H9 (cell line): ENCODE data around the gene CEP68. TPM values are rescaled to one million over a fixed set of nuclear protein-coding genes. Genes with fewer than 3 reads are reported as not detected.

Source experiments
- DNase-seq: peaks from one replicate; pipeline ENCODE4 v3.0.0-alpha.2; 2017
- H2AFZ ChIP-seq: one replicate; pipeline ENCODE4 v1.6.1; 2013; ENCODE audit warnings: mild to moderate bottlenecking, low read length, control low read depth, moderate library complexity
- H2AK5ac ChIP-seq: 2 replicates; pipeline ENCODE4 v1.6.1; 2013; ENCODE audit warnings: low read length, control low read depth, mixed read lengths; ENCODE audit not compliant: insufficient read length
- H2BK120ac ChIP-seq: one replicate; pipeline ENCODE4 v1.6.1; 2013; ENCODE audit warnings: low read depth, mild to moderate bottlenecking, low read length, control low read depth, inconsistent platforms; ENCODE audit not compliant: poor library complexity, severe bottlenecking
- H2BK12ac ChIP-seq: 2 replicates; pipeline ENCODE4 v1.6.1; 2013; ENCODE audit warnings: low read length, control low read depth, mixed read lengths, low read depth; ENCODE audit not compliant: insufficient read length
- H2BK15ac ChIP-seq: 2 replicates; pipeline ENCODE4 v1.6.1; 2013; ENCODE audit warnings: low read depth, low read length, control low read depth
- H2BK20ac ChIP-seq: one replicate; pipeline ENCODE4 v1.6.1; 2013; ENCODE audit warnings: low read depth, mild to moderate bottlenecking, low read length, control low read depth, inconsistent platforms; ENCODE audit not compliant: poor library complexity, severe bottlenecking
- H2BK5ac ChIP-seq: 2 replicates; pipeline ENCODE4 v1.6.1; 2013; ENCODE audit warnings: low read length, control low read depth, mixed read lengths; ENCODE audit not compliant: insufficient read length
- H3K14ac ChIP-seq: 2 replicates; pipeline ENCODE4 v1.6.1; 2013; ENCODE audit warnings: low read length, control low read depth; ENCODE audit not compliant: insufficient read depth
- H3K18ac ChIP-seq: 2 replicates; pipeline ENCODE4 v1.6.1; 2013; ENCODE audit warnings: low read depth, mild to moderate bottlenecking, mixed read lengths, low read length, control low read depth; ENCODE audit not compliant: insufficient read length
- H3K23ac ChIP-seq: 2 replicates; pipeline ENCODE4 v1.6.1; 2013; ENCODE audit warnings: low read length, control low read depth, mixed read lengths, low read depth; ENCODE audit not compliant: insufficient read length
- H3K23me2 ChIP-seq: 2 replicates; pipeline ENCODE4 v1.6.1; 2013; ENCODE audit warnings: low read depth, mild to moderate bottlenecking, mixed read lengths, low read length, control low read depth; ENCODE audit not compliant: insufficient read length, poor library complexity, severe bottlenecking
- H3K27ac ChIP-seq: 2 replicates; pipeline ENCODE4 v1.5.1; 2013; ENCODE audit warnings: low read length, control low read depth, mixed read lengths, low read depth; ENCODE audit not compliant: insufficient read length
- H3K27me3 ChIP-seq: 2 replicates; pipeline ENCODE4 v1.6.1; 2013; ENCODE audit warnings: low read length, control low read depth, inconsistent platforms; ENCODE audit not compliant: insufficient read depth
- H3K4ac ChIP-seq: 2 replicates; pipeline ENCODE4 v1.6.1; 2013; ENCODE audit warnings: low read depth, mild to moderate bottlenecking, control low read depth, inconsistent platforms, low read length, moderate library complexity
- H3K4me1 ChIP-seq: 2 replicates; pipeline ENCODE4 v1.6.1; 2013; ENCODE audit warnings: low read length, control low read depth, inconsistent platforms; ENCODE audit not compliant: insufficient read depth
- H3K4me2 ChIP-seq: 2 replicates; pipeline ENCODE4 v1.6.1; 2013; ENCODE audit warnings: low read length, control low read depth, mixed read lengths; ENCODE audit not compliant: insufficient read length, insufficient read depth
- H3K56ac ChIP-seq: 2 replicates; pipeline ENCODE4 v1.6.1; 2013; ENCODE audit warnings: low read depth, mild to moderate bottlenecking, mixed read lengths, low read length, control low read depth; ENCODE audit not compliant: insufficient read length
- H3K79me1 ChIP-seq: 2 replicates; pipeline ENCODE4 v1.6.1; 2013; ENCODE audit warnings: low read depth, mild to moderate bottlenecking, moderate library complexity, low read length, control low read depth, inconsistent platforms; ENCODE audit not compliant: insufficient read depth, poor library complexity, severe bottlenecking
- H3K79me2 ChIP-seq: 2 replicates; pipeline ENCODE4 v1.6.1; 2013; ENCODE audit warnings: low read length, control low read depth, inconsistent platforms; ENCODE audit not compliant: insufficient read depth
- H3K9ac ChIP-seq: 2 replicates; pipeline ENCODE4 v1.6.1; 2013; ENCODE audit warnings: low read length, control low read depth, mixed read lengths; ENCODE audit not compliant: insufficient read length; ENCODE audit errors: extremely low read depth
- H3K9me3 ChIP-seq: one replicate; pipeline ENCODE4 v1.6.1; 2013; ENCODE audit warnings: low read depth, low read length, inconsistent platforms; ENCODE audit not compliant: control insufficient read depth
- H3T11ph ChIP-seq: one replicate; pipeline ENCODE4 v1.6.1; 2013; ENCODE audit warnings: mild to moderate bottlenecking, low read length, control low read depth, inconsistent platforms
- H4K20me1 ChIP-seq: one replicate; pipeline ENCODE4 v1.6.1; 2013; ENCODE audit not compliant: control insufficient read depth, insufficient read length, insufficient read depth
- H4K5ac ChIP-seq: 2 replicates; pipeline ENCODE4 v1.6.1; 2013; ENCODE audit warnings: low read depth, mild to moderate bottlenecking, mixed read lengths, low read length, control low read depth; ENCODE audit not compliant: insufficient read length
- H4K8ac ChIP-seq: replicated peaks from 2 replicates; pipeline ENCODE4 v1.6.1; 2013; ENCODE audit warnings: low read length, control low read depth, mixed read lengths, low read depth; ENCODE audit not compliant: insufficient read length
- H4K91ac ChIP-seq: 2 replicates; pipeline ENCODE4 v1.6.1; 2013; ENCODE audit warnings: low read depth, mild to moderate bottlenecking, moderate library complexity, mixed read lengths, low read length, control low read depth; ENCODE audit not compliant: insufficient read length
- H3K27ac Mint-ChIP-seq, 3 experiments: 2 replicates in 2 of 3; 3 replicates in 1 of 3; pipeline ENCODE4 v1.8.0; 2020 to 2021; ENCODE audit warnings: mixed read lengths in 3 of 3, mild to moderate bottlenecking in 1 of 3, moderate library complexity in 1 of 3
- H3K27me3 Mint-ChIP-seq: 2 replicates; pipeline ENCODE4 v1.8.0; 2021; ENCODE audit warnings: low read depth, mild to moderate bottlenecking, moderate library complexity, mixed read lengths
- H3K36me3 Mint-ChIP-seq, 3 experiments: 2 replicates in 2 of 3; 3 replicates in 1 of 3; pipeline ENCODE4 v1.8.0; 2020 to 2021; ENCODE audit warnings: low read depth in 3 of 3, mixed read lengths in 3 of 3; ENCODE audit not compliant: insufficient read depth in 1 of 3
- H3K4me1 Mint-ChIP-seq, 2 experiments: 2 replicates each; pipeline ENCODE4 v1.8.0; 2020; ENCODE audit warnings: mixed read lengths in 2 of 2
- H3K4me3 Mint-ChIP-seq, 2 experiments: 2 replicates in 1 of 2; 3 replicates in 1 of 2; pipeline ENCODE4 v1.8.0; 2020 to 2021; ENCODE audit warnings: mild to moderate bottlenecking in 2 of 2, mixed read lengths in 2 of 2, moderate library complexity in 1 of 2
- H3K9me3 Mint-ChIP-seq, 2 experiments: 2 replicates in 1 of 2; 3 replicates in 1 of 2; pipeline ENCODE4 v1.8.0; 2020; ENCODE audit warnings: mild to moderate bottlenecking in 2 of 2, mixed read lengths in 2 of 2, moderate library complexity in 1 of 2
- CTCF ChIP-seq: fragments of 200-600 bp; sonication (generic); conservative IDR thresholded peaks from 3 replicates; pipeline ENCODE4 v1.8.0; 2021; ENCODE audit warnings: antibody characterized with exemption, mild to moderate bottlenecking
- WGBS: extraction: QIAGEN DNeasy Blood & Tissue Kit; methylation state at CpG from one replicate; pipeline ENCODE4 v1.1.7; 2013; ENCODE audit warnings: missing lambda C conversion rate, low lambda C conversion rate, mixed read lengths; ENCODE audit not compliant: insufficient read length; ENCODE audit errors: extremely low coverage; 5-methylcytosine and 5-hydroxymethylcytosine counted together
- long read RNA-seq: library from polyadenylated mRNA; unstranded; transcript quantifications from one replicate; pipeline ENCODE4 v2.0.0, GENCODE V29; 2020
- total RNA-seq: library from RNA; stranded (reverse); gene quantifications from 2 replicates; pipeline ENCODE4 v1.2.1, GENCODE V29; 2021

CEP68 gene, protein sequence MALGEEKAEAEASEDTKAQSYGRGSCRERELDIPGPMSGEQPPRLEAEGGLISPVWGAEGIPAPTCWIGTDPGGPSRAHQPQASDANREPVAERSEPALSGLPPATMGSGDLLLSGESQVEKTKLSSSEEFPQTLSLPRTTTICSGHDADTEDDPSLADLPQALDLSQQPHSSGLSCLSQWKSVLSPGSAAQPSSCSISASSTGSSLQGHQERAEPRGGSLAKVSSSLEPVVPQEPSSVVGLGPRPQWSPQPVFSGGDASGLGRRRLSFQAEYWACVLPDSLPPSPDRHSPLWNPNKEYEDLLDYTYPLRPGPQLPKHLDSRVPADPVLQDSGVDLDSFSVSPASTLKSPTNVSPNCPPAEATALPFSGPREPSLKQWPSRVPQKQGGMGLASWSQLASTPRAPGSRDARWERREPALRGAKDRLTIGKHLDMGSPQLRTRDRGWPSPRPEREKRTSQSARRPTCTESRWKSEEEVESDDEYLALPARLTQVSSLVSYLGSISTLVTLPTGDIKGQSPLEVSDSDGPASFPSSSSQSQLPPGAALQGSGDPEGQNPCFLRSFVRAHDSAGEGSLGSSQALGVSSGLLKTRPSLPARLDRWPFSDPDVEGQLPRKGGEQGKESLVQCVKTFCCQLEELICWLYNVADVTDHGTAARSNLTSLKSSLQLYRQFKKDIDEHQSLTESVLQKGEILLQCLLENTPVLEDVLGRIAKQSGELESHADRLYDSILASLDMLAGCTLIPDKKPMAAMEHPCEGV
- total RNA-seq: 18.5 and 20.2 TPM in 2 replicates
- long read RNA-seq, full-length matches to known transcripts: 58 of 253 reads
- long read RNA-seq, partial matches to known transcripts: 108 of 253 reads
- long read RNA-seq, other reads (novel, unspliced or antisense): 87 of 253 reads

DNA sequence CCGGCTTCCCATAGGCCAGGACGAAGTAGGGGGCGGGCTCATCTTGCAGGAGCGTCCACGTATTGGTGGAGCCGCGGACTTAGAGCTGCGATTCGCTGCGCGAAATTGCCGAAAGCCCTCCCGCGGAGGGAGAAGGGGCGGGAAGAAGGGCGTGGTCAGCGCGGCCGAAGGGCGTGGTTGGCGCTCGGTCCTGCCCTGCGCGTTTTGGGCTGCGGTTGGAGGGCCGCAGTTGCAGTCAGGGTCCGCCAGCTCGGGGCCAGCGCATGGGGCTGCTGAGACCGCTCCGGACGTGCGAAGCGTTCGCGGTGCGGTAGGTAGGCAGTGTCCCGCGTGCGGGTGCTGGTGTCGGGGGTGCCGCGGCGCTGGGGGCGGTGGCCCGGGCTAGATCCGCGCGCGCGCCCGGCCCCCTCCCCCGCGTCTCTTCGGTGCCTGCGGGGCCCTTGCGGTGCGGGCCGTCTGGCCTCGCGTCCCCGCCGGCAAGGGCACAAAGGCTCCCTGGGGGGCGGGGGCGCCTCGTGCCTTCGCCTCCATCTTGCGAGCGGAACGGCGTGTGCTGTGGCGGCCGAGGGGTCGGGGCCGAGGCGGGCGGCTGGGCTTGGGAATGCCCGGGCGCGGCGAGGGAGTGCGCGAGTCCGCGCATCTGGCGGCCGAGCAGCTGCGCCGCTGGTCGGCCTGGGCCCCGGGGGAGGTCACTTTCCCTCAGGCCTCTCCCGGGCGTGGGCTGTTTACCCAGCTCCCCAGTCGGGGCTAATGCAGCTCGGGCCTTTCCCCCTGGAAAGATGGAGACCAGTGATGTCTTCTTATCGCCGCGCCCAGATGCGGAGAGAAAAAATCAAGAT, at the start of gene CEP68:
Gene CEP68 (plus strand): TSS at position 202 of the 839 bp plus-strand sequence. CDS start 13,029 bp downstream, outside the sequence.
- Mint-ChIP-seq H3K36me3 (peaks cover 5 to 11% (median 9%) of the 10 kb centered on the region in 3 experiments), H3K4me3 (peak within 1 kb of the TSS; percentile 92 to 93), H3K27ac (peak within 1 kb of the TSS in 2 of 3 experiments; percentile 53 to 95; a peak in 5 of 7 replicates), H3K27me3 (peaks cover 8% of the 10 kb centered on the region; the same call in 1 of the 2 replicates), H3K9me3 (peaks cover 0 to 4% of the 10 kb centered on the region in 2 experiments; a peak in 1 of 5 replicates), H3K4me1 (peaks cover 17 to 40% of the 10 kb centered on the region in 2 experiments)
- H4K20me1 ChIP-seq: no peaks in the 10 kb centered on the region
- H3K4ac ChIP-seq: no peak within 1 kb of the TSS; the same call in 1 of the 2 replicates
- H4K5ac ChIP-seq: no peak within 1 kb of the TSS
- peaks cover 6% of the 10 kb centered on the region for H3K23me2 ChIP-seq
- no peak within 1 kb of the TSS for H2BK5ac ChIP-seq
- H2BK12ac ChIP-seq: no peak within 1 kb of the TSS
- no peaks in the 10 kb centered on the region for H3K4me1 ChIP-seq
- H4K8ac ChIP-seq: no peak within 1 kb of the TSS
- H3T11ph ChIP-seq: peak within 1 kb of the TSS; percentile 68
- no peak within 1 kb of the TSS for H2BK120ac ChIP-seq
- no peak within 1 kb of the TSS for H2AK5ac ChIP-seq
- peak within 1 kb of the TSS; percentile 87 for H3K4me2 ChIP-seq
- no peak within 1 kb of the TSS for H4K91ac ChIP-seq
- peaks cover 8% of the 10 kb centered on the region for H3K79me2 ChIP-seq
- H3K9ac ChIP-seq: peak within 1 kb of the TSS; percentile 68
- peaks cover 3% of the 10 kb centered on the region for H3K79me1 ChIP-seq
- no peak within 1 kb of the TSS for H3K27ac ChIP-seq
- H2AFZ ChIP-seq: no peak within 1 kb of the TSS
- H3K27me3 ChIP-seq: no peaks in the 10 kb centered on the region
- no peaks in the 10 kb centered on the region for H3K9me3 ChIP-seq
- no peak within 1 kb of the TSS for H2BK15ac ChIP-seq
- TF ChIP-seq CTCF: no peak
- H3K18ac ChIP-seq: peak within 1 kb of the TSS; percentile 27
- no peak within 1 kb of the TSS for H3K23ac ChIP-seq
- WGBS: no CpG with 5 or more reads among the region's 99 CpGs
- no peak within 1 kb of the TSS for H3K56ac ChIP-seq
- peak within 1 kb of the TSS; percentile 87 for H3K14ac ChIP-seq
- H2BK20ac ChIP-seq: no peak within 1 kb of the TSS
- DNase-seq: peak; percentile 98
